Thyroid gland (tissue), 4 donors: ENCODE results near the gene SLC25A17.

ENCODE experiments used
- CTCF ChIP-seq, 6 experiments: fragments of 200-600 bp in 3 of 6; fragments of 450-650 bp in 3 of 6; sonication (generic) in 3 of 6; IDR thresholded peaks; one replicate each; pipeline ENCODE4 v1.5.1; 2016 to 2019; ENCODE audit warnings: antibody characterized with exemption in 6 of 6, mild to moderate bottlenecking in 2 of 6, inconsistent platforms in 1 of 6, moderate library complexity in 1 of 6
- POLR2A ChIP-seq, 2 donors: fragments of 450-650 bp; IDR thresholded peaks; one replicate each; pipeline ENCODE4 v1.6.1; 2017; ENCODE audit warnings: antibody characterized with exemption in 2 of 2, mild to moderate bottlenecking in 2 of 2, moderate library complexity in 1 of 2

- TF ChIP-seq POLR2A (IDR thresholded peaks at IDR 0.05), result no peak
- no peak for TF ChIP-seq CTCF (IDR thresholded peaks at IDR 0.05)
Measured at GRCh38 chr22:40819599-40820140, 524 bp upstream of the SLC25A17 start.
